Ovary (tissue), 9 donors: ENCODE measurements around the gene KLK8. TPM values are rescaled to one million over a fixed set of nuclear protein-coding genes. Genes with fewer than 3 reads are reported as not detected.
A peak's percentile ranks its signal among the peaks of the same experiment; 100 is the strongest.

ENCODE experiments used
- DNase-seq, 5 donors: peaks; one replicate each; pipeline ENCODE4 v3.0.0-alpha.2; 2019 to 2020
- H3K27ac ChIP-seq, 2 donors: fragments of 200-600 bp; one replicate each; pipeline versions ENCODE4 v1.5.1 to v1.8.0; 2019 to 2022
- H3K27me3 ChIP-seq: fragments of 200-600 bp; one replicate; pipeline ENCODE4 v1.8.0; 2022
- H3K36me3 ChIP-seq: fragments of 200-600 bp; sonication (generic); one replicate; pipeline ENCODE4 v1.5.1; 2019
- H3K4me1 ChIP-seq: one replicate; pipeline ENCODE4 v1.8.1; 2013; ENCODE audit warnings: mild to moderate bottlenecking, moderate library complexity; ENCODE audit not compliant: insufficient read depth
- H3K4me3 ChIP-seq: fragments of 200-600 bp; sonication (generic); one replicate; pipeline ENCODE4 v1.5.1; 2017
- H3K9me3 ChIP-seq, 2 donors: fragments of 200-600 bp in 1 of 2; sonication (generic) in 1 of 2; one replicate each; pipeline versions ENCODE4 v1.5.1 to v1.8.1; 2013 to 2019; ENCODE audit warnings: mild to moderate bottlenecking in 1 of 2, moderate library complexity in 1 of 2
- CTCF ChIP-seq, 3 donors: fragments of 450-650 bp in 2 of 3; fragments of 200-600 bp in 1 of 3; IDR thresholded peaks; one replicate each; pipeline versions ENCODE4 v1.5.1 to v1.8.0; 2016 to 2022; ENCODE audit warnings: antibody characterized with exemption in 3 of 3, mild to moderate bottlenecking in 1 of 3
- EP300 ChIP-seq: sonication (generic); formaldehyde crosslinking; IDR thresholded peaks from one replicate; pipeline ENCODE4 v1.6.1; 2017; ENCODE audit warnings: antibody characterized with exemption
- POLR2A ChIP-seq: fragments of 450-650 bp; IDR thresholded peaks from one replicate; pipeline ENCODE4 v1.6.1; 2017; ENCODE audit warnings: antibody characterized with exemption, mild to moderate bottlenecking, moderate library complexity
- WGBS, 3 donors: extraction: QIAGEN DNeasy Blood & Tissue Kit in 1 of 3; methylation state at CpG; one replicate each; pipeline versions ENCODE4 v1.1.5 to v1.1.7; 2013 to 2017; 5-methylcytosine and 5-hydroxymethylcytosine counted together
- intact Hi-C, 4 donors: fragments of 100-400 bp; cut with DNase I; formaldehyde crosslinking; loops; one replicate each; pipeline versions ENCODE4 v1.11.0 to v1.15.1; 2022 to 2023
- polyA plus RNA-seq, 2 donors: library from polyadenylated mRNA; stranded (reverse); fragments of 200-250 nt in 1 of 2; fragments of 350-450 nt in 1 of 2; fragmentation: Illumina TruSeq in 1 of 2; extraction: RNeasy Lipid Tissue Mini Kit (QIAGEN cat#74804) in 1 of 2; gene quantifications; one replicate each; pipeline ENCODE4 v1.2.3, GENCODE V29; 2013 to 2014
- total RNA-seq, 7 donors: library from RNA; depleted of rRNA in 2 of 7; stranded (reverse); fragments of >200 nt in 2 of 7; fragmentation: NEBNext Ultra II Directional in 3 of 7; extraction: Animal tissue kit (Norgen Biotek cat#: 25700) in 3 of 7; gene quantifications; one replicate each; pipeline versions ENCODE4 v1.1.0 to v1.2.4, GENCODE V29; 2016 to 2023
- donor health status: DM: no; HTN: no; CAD: no; lungs with moderate emphysema.
- donor health status: DM: no; HTN: no; CAD: no.
- donor health status: Bipolar disorder and iron deficiency.
- donor health status: DM: yes; HTN: yes; CAD: no.
- donor health status: DM: no; HTN: no; CAD: no.
- donor health status: DM: yes; HTN: yes; CAD: no.

Gene KLK8
- total and polyA plus RNA-seq, 9 donors, result 0.24 to 19.0 (median 1.3) TPM; not detected in 3

DNA sequence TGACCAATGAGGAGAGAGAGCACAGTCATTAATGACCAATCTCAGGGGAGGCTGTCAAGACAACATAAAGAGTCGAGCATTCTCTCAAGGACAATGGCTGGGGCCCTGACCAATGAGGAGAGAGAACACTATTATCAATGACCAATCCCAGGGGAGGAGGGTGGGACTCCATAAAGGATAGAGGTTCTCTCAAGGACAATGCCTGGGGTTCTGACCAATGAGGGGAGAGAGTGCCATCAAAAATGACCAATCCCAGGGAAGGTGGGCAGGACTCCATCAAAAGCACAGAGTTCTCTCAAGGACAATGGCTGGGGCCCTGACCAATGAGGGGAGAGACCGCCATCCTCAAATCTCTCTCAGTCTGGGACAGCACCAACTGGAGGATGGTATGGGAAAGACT lies 28.3 kb upstream of the KLK8 start:
- DNase-seq, result no peak
- peaks cover 9% of the 10 kb centered on the region for H3K4me1 ChIP-seq
- H3K9me3 ChIP-seq, result no peaks in the 10 kb centered on the region
- intact Hi-C loops, result loop anchor here in 1 of 4 donors (5.0 kb wide), 1 partner anchor 58 kb away; no protein-coding TSS in a partner anchor
- 69 to 78% (median 76%) methylated on average over 2 of the region's 2 CpGs for WGBS, 3 donors
- H3K27me3 ChIP-seq, result no peaks in the 10 kb centered on the region
- TF ChIP-seq EP300 (no peak), POLR2A (no peak), CTCF (IDR thresholded peaks at IDR 0.05) (no peak)
- no peaks in the 10 kb centered on the region for H3K36me3 ChIP-seq
- H3K4me3 ChIP-seq, result no peak overlapping the region
- H3K27ac ChIP-seq, result no peak overlapping the region

GRCh38 chr19:51027873-51028272 lies 26.5 kb upstream of the KLK8 start:
- TF ChIP-seq EP300, result no peak
- no peak for TF ChIP-seq CTCF (IDR thresholded peaks at IDR 0.05)
- TF ChIP-seq POLR2A, result no peak
- WGBS, 3 donors, result 56 to 63% (median 61%) methylated on average over 5 of the region's 5 CpGs
- no peaks in the 10 kb centered on the region for H3K9me3 ChIP-seq
- H3K4me3 ChIP-seq, result no peak overlapping the region
- peaks cover 9% of the 10 kb centered on the region for H3K4me1 ChIP-seq
- no peak overlapping the region for H3K27ac ChIP-seq
- no peak for DNase-seq
- no peaks in the 10 kb centered on the region for H3K27me3 ChIP-seq
- H3K36me3 ChIP-seq, result no peaks in the 10 kb centered on the region
- intact Hi-C loops, result no loop called here

DNA sequence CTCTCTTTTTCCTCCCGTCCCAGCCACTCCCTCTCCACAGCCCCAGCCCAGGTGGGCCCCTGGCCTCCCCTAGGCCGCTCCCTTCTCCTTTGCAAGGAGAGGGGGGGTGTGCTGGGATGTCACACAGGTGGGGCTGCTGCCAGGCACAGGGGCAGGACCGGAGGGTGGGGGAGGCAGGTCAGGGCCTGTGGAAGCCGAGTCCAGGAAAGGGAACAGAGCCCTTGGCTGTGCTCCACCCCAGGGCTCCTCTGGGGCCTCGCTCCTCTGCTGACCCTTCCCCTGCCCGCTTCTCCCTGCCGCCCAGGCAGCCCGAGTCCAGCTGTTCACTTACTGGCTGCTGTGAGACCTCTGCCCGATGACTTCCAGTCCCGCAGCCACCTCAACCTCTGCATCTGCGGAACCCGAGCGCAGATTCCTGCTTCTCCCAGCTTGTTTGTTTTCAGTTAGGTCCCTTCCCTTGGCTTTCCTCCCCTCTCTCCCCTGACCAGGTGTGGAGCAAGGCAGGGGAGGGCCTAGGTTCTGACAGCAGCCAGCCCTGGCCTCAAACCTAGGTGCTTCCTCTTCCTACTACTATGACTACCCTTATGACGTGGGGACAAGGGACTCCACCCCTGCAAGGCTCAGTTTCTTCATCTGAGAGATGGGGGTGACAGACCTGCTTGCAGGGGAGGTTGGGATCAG lies 25.9 kb upstream of the KLK8 start:
- 29 to 39% (median 31%) methylated on average over 14 of the region's 14 CpGs for WGBS, 3 donors
- peak in 1 of 5 donors; percentile 45 for DNase-seq

GRCh38 chr19:51026554-51026831 lies 25.1 kb upstream of the KLK8 start, which contains the start of gene KLK11:
Gene KLK11, minus strand, starts transcription at chr19:51026616. Its CDS starts 985 bp downstream, at chr19:51025631.
- Histone ChIP-seq H3K27ac (peak within 1 kb of the TSS in 1 of 2 donors; percentile 29), H3K36me3 (no peaks in the 10 kb centered on the region), H3K9me3 (no peaks in the 10 kb centered on the region), H3K4me3 (no peak within 1 kb of the TSS), H3K27me3 (no peaks in the 10 kb centered on the region), H3K4me1 (peaks cover 9% of the 10 kb centered on the region)
- intact Hi-C loops, result no loop called here
- DNase-seq, result peak in 2 of 5 donors; percentile 33 to 47
- WGBS, 3 donors, result 77 to 82% (median 78%) methylated on average over 11 of the region's 11 CpGs
- TF ChIP-seq CTCF (IDR thresholded peaks at IDR 0.05), result no peak
- TF ChIP-seq EP300, result no peak
- TF ChIP-seq POLR2A, result no peak

More for the DNA sequence above, 25.9 kb upstream of the KLK8 start:
- Histone ChIP-seq H3K36me3 (no peaks in the 10 kb centered on the region), H3K27me3 (no peaks in the 10 kb centered on the region), H3K27ac (peak overlapping the region in 1 of 2 donors; percentile 14), H3K4me3 (no peak overlapping the region), H3K9me3 (no peaks in the 10 kb centered on the region), H3K4me1 (peaks cover 9% of the 10 kb centered on the region)
- intact Hi-C loops, result no loop called here
- TF ChIP-seq POLR2A (no peak), EP300 (no peak), CTCF (IDR thresholded peaks at IDR 0.05) (no peak)
